ENCODE measurements around the gene ZBED1.
"Not testable (repeated sequence)": the region's sequence is repeated elsewhere in the genome, so short reads cannot be mapped to it uniquely, and the experiment has no call there.

The ZBED1 gene

GRCh38 chrX:2517055-2517454 lies 16.3 kb upstream of the ZBED1 start:
- DNase-seq: no peak

DNA sequence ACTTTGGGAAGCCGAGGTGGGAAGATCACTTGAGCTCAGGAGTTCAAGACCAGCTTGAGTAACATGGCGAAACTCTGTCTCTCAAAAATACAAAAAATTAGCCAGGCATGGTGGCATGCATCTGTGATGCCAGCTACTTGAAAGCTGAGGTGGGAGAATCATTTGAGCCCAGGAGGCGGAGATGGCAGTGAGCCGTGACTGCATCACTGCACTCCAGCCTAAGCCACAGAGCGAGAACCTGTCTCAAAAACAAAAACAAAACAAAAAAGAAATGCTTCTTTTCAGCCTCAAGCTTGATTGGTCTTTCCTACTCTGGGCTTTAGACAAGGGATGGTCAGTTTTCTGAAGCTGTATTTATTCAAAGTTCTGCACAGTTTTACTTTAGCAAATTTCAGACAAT lies 15.8 kb upstream of the ZBED1 start:
- no peak for DNase-seq

GRCh38 chrX:2514131-2514530 lies 13.4 kb upstream of the ZBED1 start:
- no peak for DNase-seq

- DNase-seq: no peak
Observed at GRCh38 chrX:2513121-2513664, 12.4 kb upstream of the ZBED1 start.

DNA sequence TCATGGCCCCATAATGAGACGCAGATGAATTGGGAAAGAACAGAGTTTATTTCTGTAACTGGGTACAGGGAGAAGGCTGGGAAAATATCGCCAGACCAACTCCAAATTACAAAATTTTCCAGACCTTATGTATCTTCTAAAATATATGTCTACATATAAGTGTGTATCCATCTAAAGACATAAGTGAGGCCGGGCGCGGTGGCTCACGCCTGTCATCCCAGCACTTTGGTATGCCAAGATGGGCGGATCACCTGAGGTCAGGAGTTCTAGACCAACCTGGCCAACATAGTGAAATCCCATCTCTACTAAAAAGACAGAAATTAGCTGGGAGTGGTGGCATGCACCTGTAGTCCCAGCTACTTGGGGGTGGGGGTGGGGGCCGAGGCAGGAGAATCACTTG lies 11.7 kb upstream of the ZBED1 start:
- no peak for DNase-seq

GRCh38 chrX:2511326-2511725 lies 10.6 kb upstream of the ZBED1 start:
- DNase-seq: no peak

DNA sequence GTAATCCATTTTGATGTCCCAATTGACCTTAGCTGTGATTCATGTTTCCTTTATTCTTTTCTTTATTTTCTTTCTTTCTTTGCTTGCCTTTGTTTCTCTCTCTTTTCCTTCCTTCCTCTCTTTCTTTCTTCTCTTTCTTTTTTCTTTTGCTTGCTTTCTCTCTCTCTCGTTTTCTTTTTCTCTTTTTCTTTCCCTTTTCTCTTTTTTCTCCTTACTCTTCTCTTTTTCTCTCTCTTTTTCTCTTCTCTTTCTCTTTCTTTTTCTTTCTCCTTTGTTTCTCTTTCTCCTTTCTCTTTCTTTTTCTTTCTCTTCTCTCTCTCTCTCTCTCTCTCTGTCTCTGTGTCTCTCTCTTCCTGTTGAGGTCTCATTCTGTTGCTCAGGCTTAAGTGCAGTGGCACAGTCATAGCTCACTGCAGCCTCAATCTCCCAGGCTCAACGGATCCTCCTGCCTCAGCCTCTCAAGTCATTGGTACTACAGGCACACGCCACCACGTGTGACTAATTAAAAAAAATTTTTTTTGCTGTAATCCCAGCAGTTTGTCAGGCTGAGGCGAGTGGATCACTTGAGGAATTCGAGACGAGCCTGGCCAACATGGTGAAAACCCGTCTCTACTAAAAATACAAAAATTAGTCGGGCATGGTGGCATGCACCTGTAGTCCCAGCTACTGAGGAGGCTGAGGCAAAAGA lies 8.0 kb upstream of the ZBED1 start:
- DNase-seq: no peak

DNA sequence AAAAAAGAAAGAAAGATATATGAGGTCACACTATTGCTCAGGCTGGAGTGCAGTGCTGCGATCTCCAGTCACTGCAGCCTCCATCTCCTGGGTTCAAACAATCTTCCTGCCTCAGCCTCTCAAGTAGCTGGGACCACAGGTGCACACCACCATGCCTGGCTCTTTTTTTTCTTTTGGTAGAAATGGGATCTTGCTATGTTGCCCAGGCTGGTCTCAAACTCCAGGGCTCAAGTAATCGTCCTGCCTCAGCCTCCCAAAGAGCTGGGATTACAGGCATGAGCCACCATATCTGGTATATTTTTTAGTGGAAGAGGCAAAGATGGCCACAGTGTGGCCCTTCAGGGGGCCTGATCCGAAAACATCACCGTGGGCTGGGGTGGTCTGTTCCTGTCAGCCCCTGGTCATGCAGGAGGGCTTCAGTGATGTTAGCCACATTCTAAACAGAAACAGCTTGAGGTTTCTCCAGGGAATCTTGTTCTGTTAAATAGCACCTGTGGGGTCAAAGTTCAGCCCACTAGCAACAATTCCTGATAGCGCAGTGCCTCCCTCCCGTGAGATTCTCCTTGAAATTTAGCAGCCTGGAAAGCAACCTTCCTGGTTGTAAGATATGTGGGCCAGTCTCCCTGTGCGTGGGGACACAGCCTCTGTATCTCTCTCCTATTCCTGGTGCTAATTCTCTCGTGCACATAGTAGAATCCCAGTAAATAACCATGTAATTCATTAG lies 7.3 kb upstream of the ZBED1 start:
- no peak for DNase-seq

DNA sequence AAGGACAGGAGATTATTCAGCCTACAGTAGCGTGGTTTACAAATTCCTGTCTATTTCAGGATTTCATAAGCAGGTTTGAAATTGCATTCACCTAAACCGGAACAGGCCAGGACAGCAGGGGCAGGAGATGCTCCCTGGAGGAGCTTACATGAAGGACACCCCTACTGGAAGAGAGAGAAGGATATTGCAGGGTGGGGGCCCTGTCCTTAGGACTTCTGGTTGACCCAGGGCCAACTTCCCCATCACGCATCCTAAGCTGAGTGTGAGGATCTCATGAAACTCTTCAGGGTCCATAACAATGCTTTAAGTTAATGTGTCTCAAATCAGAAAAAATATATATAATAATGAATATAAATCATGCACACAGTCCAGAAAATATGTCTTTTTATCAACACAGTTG lies 6.4 kb upstream of the ZBED1 start:
- no peak for DNase-seq

DNA sequence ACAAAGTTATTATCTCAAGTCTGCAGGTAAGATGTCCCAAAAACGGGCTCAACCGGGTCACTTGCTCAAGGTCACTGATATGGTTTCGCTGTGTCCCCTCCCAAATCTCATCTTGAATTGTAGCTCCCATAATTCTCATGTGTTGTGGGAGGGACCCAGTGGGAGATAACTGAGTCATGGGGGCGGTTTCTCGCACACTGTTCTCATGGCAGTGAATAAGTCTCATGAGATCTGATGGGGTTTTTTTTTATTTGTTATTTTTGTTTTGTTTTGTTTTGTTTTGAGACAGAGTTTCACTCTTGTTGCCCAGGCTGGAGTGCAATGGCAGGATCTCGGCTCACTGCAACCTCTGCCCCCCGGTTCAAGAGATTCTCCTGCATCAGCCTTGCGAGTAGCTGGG lies 4.6 kb upstream of the ZBED1 start:
- not testable (repeated sequence) for DNase-seq

DNA sequence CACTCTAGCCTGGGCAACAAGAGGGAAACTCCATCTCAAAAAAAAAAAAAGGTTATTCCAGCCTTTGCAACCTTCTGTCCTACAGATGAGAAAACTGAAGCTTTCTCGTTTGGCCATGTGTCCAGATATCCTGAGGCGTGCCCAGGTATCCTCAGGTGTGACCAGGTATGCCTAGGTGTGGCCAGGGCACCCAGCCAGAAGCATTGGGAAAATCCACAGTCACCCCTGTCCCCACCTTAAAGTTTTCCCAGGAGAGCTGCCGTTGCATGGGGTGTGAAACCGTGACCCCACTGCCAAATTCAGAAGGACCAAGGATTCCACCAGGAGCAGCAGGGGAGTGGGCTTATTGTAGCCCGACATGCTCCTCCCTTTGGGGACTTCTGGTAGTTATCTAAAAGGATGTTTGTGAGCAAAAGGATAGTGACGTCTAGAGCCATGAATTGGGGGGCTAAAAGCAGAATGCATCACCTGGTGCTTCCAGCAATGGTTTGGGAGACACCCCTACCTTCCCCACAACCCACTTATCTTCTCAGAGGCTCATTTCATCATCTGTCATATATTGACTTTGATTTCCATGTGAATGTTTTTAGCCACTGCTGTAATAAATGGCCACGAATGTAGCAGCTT lies 4.0 kb upstream of the ZBED1 start:
- no peak for DNase-seq

GRCh38 chrX:2503591-2504500 lies 3.1 kb upstream of the ZBED1 start:
- DNase-seq: no peak

DNA sequence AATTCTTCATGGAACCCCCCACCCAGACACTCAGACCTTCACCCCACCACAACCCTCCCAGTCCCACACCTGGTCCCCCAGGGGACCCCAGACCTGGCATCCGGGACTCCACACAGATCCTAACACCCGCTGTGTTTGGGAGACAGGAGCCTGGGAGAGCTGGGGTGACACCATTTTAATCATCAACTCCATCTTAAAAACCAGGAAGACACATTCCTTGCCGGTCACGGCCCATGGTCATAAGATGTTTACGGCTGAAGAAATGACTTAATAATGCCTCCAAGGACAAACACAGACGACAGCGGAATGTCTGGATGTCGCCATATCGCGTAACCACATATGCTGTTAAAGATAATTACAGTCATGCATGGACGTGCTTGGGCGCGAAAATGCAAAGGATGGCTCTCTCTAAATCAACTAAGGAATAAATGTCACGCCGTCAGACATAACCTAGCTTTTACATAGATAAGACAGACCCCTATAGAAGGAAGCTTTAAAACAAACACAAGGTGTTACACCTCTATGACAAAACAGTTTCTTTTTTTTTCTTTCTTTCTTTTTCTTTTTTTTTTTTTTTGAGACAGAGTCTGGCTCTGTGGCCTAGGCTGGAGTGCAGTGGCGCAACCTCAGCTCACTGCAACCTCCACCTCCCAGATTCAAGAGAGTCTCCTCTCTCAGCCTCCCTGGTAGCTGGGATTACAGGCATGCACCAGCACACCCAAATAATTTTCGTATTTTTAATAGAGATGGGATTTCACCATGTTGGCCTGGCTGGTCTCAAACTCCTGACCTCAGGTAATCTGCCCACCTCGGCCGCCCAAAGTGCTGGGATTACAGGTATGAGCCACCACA lies 2.1 kb upstream of the ZBED1 start:
- DNase-seq: no peak

GRCh38 chrX:2502120-2502667 lies 1.4 kb upstream of the ZBED1 start:
- no peak for DNase-seq

- DNase-seq: no peak
Observed at GRCh38 chrX:2501559-2502102, 855 bp upstream of the ZBED1 start.

DNA sequence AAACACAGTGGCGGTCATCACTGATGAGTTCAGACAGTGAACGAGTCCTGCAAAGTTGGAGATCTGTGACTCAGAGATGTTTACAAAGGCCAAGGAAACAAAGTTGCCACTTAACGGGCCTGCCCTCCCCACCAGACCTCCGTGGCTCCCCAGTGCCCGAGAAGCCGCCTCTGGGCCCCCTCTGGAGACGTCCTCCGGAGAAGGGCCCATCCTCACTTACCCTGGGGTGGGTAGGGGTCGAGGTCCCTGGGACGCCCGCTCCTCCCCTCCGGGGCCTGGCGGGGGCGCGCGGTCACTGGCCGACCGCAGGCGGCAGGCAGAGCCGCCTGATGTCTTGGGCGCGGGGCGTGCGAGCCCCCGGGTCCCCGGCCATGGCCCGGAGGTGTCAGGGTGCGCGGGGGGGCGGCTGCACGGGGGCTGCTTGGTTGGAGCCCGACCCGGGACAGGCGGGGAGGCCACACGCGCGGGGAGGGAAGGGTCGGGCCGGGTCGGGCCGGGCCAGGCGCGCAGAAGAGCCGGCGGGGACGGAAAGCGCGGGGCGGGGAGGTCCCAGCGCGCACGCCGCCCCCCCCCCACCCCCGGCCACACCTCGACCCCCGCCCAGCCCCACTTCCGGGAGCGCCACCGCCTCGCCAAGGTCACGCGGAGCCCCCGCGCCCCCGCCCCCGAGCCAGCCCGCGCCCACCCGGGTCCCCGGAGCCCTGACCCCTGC lies 529 bp downstream of the ZBED1 start:
- peak; percentile 69 for DNase-seq

GRCh38 chrX:2499507-2499906 lies 1.3 kb downstream of the ZBED1 start:
- DNase-seq: no peak

GRCh38 chrX:2498781-2499302 lies 1.9 kb downstream of the ZBED1 start:
- DNase-seq: no peak

DNA sequence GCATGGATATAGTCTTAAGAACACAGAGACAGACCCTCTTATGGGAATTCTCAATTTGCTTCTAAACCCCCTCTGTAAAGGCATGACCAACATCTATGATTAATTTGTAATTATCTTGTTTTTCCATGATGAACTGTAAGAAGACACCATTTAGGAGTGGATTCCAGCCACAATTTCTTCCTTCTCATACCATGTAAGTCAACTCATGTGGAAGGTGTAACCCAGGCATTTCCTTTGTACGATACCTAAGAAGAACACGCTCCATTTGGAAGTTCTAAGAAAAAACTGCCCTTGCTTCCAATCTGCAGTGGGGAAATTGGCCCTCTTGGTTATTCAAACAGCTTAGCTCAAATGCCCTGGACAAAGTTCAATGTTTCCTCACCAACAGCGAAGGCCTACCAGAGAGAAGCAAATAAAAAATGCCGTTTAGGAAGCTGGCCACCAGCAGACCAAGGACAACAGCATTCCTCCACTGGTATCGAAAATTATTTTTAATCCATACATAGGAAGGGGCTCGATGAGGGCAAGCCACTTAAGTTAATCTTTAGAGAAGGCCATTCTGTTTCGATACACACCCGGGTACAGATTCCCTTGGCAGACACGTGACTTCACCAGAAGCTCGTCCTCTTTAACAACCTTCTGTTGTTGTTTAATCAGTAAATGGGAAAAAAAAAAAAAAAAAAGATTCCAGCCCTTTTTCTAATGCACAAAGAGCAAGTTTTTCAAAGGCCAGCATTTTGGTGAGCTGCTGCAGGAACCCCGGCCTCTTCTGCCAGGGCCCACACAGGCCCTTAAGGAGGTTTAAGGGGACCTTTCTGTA lies 2.6 kb downstream of the ZBED1 start:
- DNase-seq: no peak
